CD8-positive, alpha-beta memory T cell (primary cell): ENCODE results near the gene CDYL2. TPM values are rescaled to one million over a fixed set of nuclear protein-coding genes. Genes with fewer than 3 reads are reported as not detected.

Source experiments
- CTCF ChIA-PET: fragments of 350-600 bp; sonication (Branson Sonifier 250); formaldehyde crosslinking; loops from one replicate; lab custom pipeline; 2021; ENCODE audit warnings: antibody characterized with exemption; lab: Charles Lee
- POLR2A ChIA-PET: fragments of 350-600 bp; sonication (Branson Sonifier 250); formaldehyde crosslinking; loops from one replicate; lab custom pipeline; 2021; ENCODE audit warnings: antibody characterized with exemption; lab: Charles Lee
- DNase-seq, 5 donors: peaks; one replicate each; pipeline versions ENCODE4 v3.0.0 to v3.0.0-alpha.2; 2020 to 2022; ENCODE audit warnings: mixed read lengths in 1 of 5
- H3K27ac ChIP-seq: one replicate; pipeline ENCODE4 v1.7.0; 2013; ENCODE audit warnings: low read depth, mild to moderate bottlenecking, low read length, moderate library complexity
- H3K27me3 ChIP-seq: 2 replicates; pipeline ENCODE4 v1.7.0; 2013; ENCODE audit warnings: low read length, mild to moderate bottlenecking; ENCODE audit not compliant: insufficient read depth, poor library complexity, severe bottlenecking
- H3K36me3 ChIP-seq: 2 replicates; pipeline ENCODE4 v1.7.0; 2013; ENCODE audit warnings: mild to moderate bottlenecking, low read length, moderate library complexity; ENCODE audit not compliant: insufficient read depth
- H3K4me1 ChIP-seq: 2 replicates; pipeline ENCODE4 v1.7.0; 2013; ENCODE audit warnings: mild to moderate bottlenecking, low read length, moderate library complexity; ENCODE audit not compliant: insufficient read depth
- H3K4me3 ChIP-seq: 2 replicates; pipeline ENCODE4 v1.7.0; 2013; ENCODE audit warnings: mild to moderate bottlenecking, low read length
- H3K9me3 ChIP-seq: 2 replicates; pipeline ENCODE4 v1.7.0; 2013; ENCODE audit warnings: mild to moderate bottlenecking, low read length
- H3K27ac Mint-ChIP-seq, 8 donors: one replicate each; pipeline ENCODE4 v1.8.0; 2020 to 2021; ENCODE audit warnings: mixed read lengths in 8 of 8, mild to moderate bottlenecking in 6 of 8, inconsistent platforms in 3 of 8, moderate library complexity in 3 of 8
- H3K27me3 Mint-ChIP-seq, 2 donors: one replicate each; pipeline ENCODE4 v1.8.0; 2020 to 2021; ENCODE audit warnings: mixed read lengths in 2 of 2, mild to moderate bottlenecking in 1 of 2, moderate library complexity in 1 of 2
- H3K36me3 Mint-ChIP-seq, 3 donors: one replicate each; pipeline ENCODE4 v1.8.0; 2020 to 2021; ENCODE audit warnings: mixed read lengths in 3 of 3, inconsistent platforms in 1 of 3, mild to moderate bottlenecking in 1 of 3
- H3K4me1 Mint-ChIP-seq, 3 donors: one replicate each; pipeline ENCODE4 v1.8.0; 2020 to 2021; ENCODE audit warnings: mixed read lengths in 3 of 3, inconsistent platforms in 1 of 3, mild to moderate bottlenecking in 1 of 3
- H3K4me3 Mint-ChIP-seq, 7 donors: one replicate each; pipeline ENCODE4 v1.8.0; 2020 to 2021; ENCODE audit warnings: mixed read lengths in 7 of 7, mild to moderate bottlenecking in 6 of 7, moderate library complexity in 4 of 7, inconsistent platforms in 2 of 7
- H3K9me3 Mint-ChIP-seq, 5 donors: one replicate each; pipeline ENCODE4 v1.8.0; 2020 to 2022; ENCODE audit warnings: mixed read lengths in 5 of 5, mild to moderate bottlenecking in 3 of 5, moderate library complexity in 2 of 5, inconsistent platforms in 1 of 5
- polyA plus RNA-seq: library from polyadenylated mRNA; unstranded; fragments of 300-500 nt; fragmentation: Illumina TruSeq; gene quantifications from one replicate; pipeline ENCODE4 v1.2.3, GENCODE V29; 2021
- total RNA-seq, 2 experiments: library from RNA; stranded (reverse); gene quantifications; one replicate each; pipeline ENCODE4 v1.2.3, GENCODE V29; 2021

CDYL2 gene
- total and polyA plus RNA-seq, 3 experiments from 2014 or later: 3.8 to 42.0 (median 40.6) TPM

DNA sequence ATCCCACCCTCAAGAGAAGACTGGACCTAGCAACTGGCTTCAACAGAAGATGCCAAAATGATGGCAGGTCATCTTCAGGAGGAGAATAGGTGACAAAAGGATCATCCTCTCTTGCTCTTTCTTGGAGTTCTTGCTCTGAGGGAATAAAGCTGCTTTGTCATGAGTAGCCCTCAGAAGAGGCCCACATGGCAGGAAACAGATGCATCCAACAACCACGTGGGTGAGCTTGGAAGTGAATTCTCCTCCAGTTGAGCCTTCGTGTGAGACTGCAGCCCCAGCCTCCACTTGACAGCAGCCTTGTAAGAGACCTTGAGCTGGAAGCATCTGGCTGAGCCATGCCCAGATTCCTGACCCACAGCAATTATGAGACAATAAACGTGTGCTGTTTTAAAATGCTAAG lies 176.1 kb downstream of the CDYL2 start:
- H3K4me1 ChIP-seq: no peaks in the 10 kb centered on the region
- POLR2A ChIA-PET: no interaction called here
- H3K27ac ChIP-seq: no peak overlapping the region
- no peak for DNase-seq
- CTCF ChIA-PET: no interaction called here
- no peak overlapping the region for H3K4me3 ChIP-seq
- Mint-ChIP-seq H3K27me3 (no peaks in the 10 kb centered on the region), H3K4me3 (no peak overlapping the region), H3K4me1 (peaks cover 0 to 5% (median 0%) of the 10 kb centered on the region in 3 donors), H3K36me3 (peaks cover 12 to 60% (median 25%) of the 10 kb centered on the region in 3 donors), H3K27ac (no peak overlapping the region), H3K9me3 (peaks cover 0 to 3% (median 0%) of the 10 kb centered on the region in 5 donors)
- H3K9me3 ChIP-seq: no peaks in the 10 kb centered on the region
- no peaks in the 10 kb centered on the region for H3K27me3 ChIP-seq
- no peaks in the 10 kb centered on the region for H3K36me3 ChIP-seq

- H3K27ac Mint-ChIP-seq: no peak overlapping the region
- peaks cover 0 to 3% (median 0%) of the 10 kb centered on the region in 5 donors for H3K9me3 Mint-ChIP-seq
- no peaks in the 10 kb centered on the region for H3K27me3 Mint-ChIP-seq
- H3K4me3 Mint-ChIP-seq: no peak overlapping the region
- ChIA-PET POLR2A (no interaction called here), CTCF (no interaction called here)
- Histone ChIP-seq H3K36me3 (no peaks in the 10 kb centered on the region), H3K27me3 (no peaks in the 10 kb centered on the region), H3K9me3 (no peaks in the 10 kb centered on the region), H3K27ac (no peak overlapping the region), H3K4me1 (no peaks in the 10 kb centered on the region), H3K4me3 (no peak overlapping the region)
- peaks cover 0 to 9% (median 0%) of the 10 kb centered on the region in 3 donors for H3K4me1 Mint-ChIP-seq
- no peak for DNase-seq
- peaks cover 12 to 52% (median 25%) of the 10 kb centered on the region in 3 donors for H3K36me3 Mint-ChIP-seq
Measured at GRCh38 chr16:80627108-80627507, 177.3 kb downstream of the CDYL2 start.

GRCh38 chr16:80623376-80623775 lies 181.0 kb downstream of the CDYL2 start:
- ChIA-PET CTCF (no interaction called here), POLR2A (no interaction called here)
- Histone ChIP-seq H3K27me3 (no peaks in the 10 kb centered on the region), H3K27ac (no peak overlapping the region), H3K9me3 (no peaks in the 10 kb centered on the region), H3K4me3 (no peak overlapping the region), H3K36me3 (peaks cover 4% of the 10 kb centered on the region), H3K4me1 (no peaks in the 10 kb centered on the region)
- Mint-ChIP-seq H3K36me3 (peaks cover 5 to 42% (median 19%) of the 10 kb centered on the region in 3 donors), H3K4me3 (no peak overlapping the region), H3K9me3 (no peaks in the 10 kb centered on the region), H3K27me3 (no peaks in the 10 kb centered on the region), H3K27ac (peak overlapping the region in 1 of 8 donors; percentile 63), H3K4me1 (peaks cover 0 to 9% (median 0%) of the 10 kb centered on the region in 3 donors)
- DNase-seq: no peak

DNA sequence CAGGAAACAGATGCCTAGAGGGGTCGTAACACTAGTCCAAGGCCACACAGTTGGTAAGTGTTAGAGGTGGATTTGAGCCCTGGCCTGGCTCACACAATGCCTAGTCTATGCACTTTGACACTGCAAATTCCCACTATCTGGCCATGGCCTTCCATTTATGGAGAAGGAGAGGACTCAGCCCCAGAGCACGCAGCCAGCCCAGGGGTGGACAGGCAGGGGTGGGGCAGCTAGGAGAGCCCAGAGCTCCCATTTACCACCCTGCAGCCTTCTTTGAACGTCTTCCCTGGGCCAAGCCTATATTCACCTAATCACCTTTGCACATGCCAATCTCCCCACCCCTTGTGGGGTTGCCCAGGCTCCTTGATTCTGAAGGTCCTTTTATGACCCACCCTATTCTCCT lies 182.4 kb downstream of the CDYL2 start:
- peaks cover 5 to 45% (median 18%) of the 10 kb centered on the region in 3 donors for H3K36me3 Mint-ChIP-seq
- H3K27me3 ChIP-seq: no peaks in the 10 kb centered on the region
- ChIA-PET CTCF (no interaction called here), POLR2A (no interaction called here)
- no peaks in the 10 kb centered on the region for H3K4me1 ChIP-seq
- H3K9me3 Mint-ChIP-seq: no peaks in the 10 kb centered on the region
- H3K9me3 ChIP-seq: no peaks in the 10 kb centered on the region
- DNase-seq: no peak
- H3K27me3 Mint-ChIP-seq: no peaks in the 10 kb centered on the region
- peak overlapping the region in 1 of 8 donors; percentile 29 for H3K27ac Mint-ChIP-seq
- H3K27ac ChIP-seq: no peak overlapping the region
- H3K36me3 ChIP-seq: peaks cover 4% of the 10 kb centered on the region
- peaks cover 0 to 9% (median 0%) of the 10 kb centered on the region in 3 donors for H3K4me1 Mint-ChIP-seq
- H3K4me3 Mint-ChIP-seq: no peak overlapping the region
- H3K4me3 ChIP-seq: no peak overlapping the region

DNA sequence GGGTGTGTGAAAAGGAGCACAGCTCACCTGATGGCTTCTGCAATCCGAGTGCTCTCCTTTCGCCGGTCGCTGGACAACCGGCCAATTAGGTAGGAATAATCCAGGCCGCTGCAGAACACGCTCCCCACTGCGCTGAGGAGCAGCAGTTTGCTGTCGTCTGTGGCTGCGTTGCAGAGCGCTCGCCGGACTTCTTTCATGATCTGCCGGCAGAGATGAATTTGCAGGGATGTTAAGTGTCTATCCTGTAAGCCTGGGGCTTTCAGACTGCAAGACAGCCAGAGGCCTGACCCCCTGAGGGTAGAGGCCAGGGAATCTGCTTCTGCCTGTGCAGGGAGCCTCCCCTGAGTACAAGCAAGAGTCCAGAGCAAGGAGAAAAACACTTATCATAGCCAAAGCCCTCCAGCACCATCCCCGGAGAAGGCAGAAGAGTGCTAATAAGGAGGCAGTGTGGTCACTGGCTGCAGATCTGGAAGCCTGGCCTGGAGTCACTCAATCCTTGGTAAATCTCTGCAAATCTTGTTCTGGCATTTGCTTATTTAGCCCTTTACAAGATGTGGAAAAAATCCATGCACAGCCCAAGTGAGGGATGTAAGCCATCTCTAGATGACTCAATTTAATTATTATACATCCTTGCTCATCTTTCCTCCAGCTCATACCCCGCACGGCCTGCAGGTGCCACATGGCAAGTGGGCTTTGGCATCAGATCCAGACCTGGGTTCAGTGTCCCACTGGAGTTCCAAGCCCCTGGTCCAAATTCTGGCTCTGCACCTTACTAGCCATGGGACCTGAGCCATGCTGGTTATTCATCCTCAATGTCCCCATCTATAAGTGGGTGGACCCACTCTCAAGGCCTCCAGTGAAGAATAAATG lies 183.4 kb downstream of the CDYL2 start:
- no peaks in the 10 kb centered on the region for H3K4me1 ChIP-seq
- no peaks in the 10 kb centered on the region for H3K27me3 ChIP-seq
- Mint-ChIP-seq H3K4me3 (no peak overlapping the region), H3K9me3 (no peaks in the 10 kb centered on the region), H3K36me3 (peaks cover 5 to 48% (median 20%) of the 10 kb centered on the region in 3 donors), H3K4me1 (peaks cover 0 to 9% (median 0%) of the 10 kb centered on the region in 3 donors), H3K27ac (peak overlapping the region in 1 of 8 donors; percentile 67), H3K27me3 (no peaks in the 10 kb centered on the region)
- CTCF ChIA-PET: no interaction called here
- POLR2A ChIA-PET: no interaction called here
- H3K36me3 ChIP-seq: peaks cover 4% of the 10 kb centered on the region
- no peaks in the 10 kb centered on the region for H3K9me3 ChIP-seq
- H3K4me3 ChIP-seq: no peak overlapping the region
- no peak overlapping the region for H3K27ac ChIP-seq
- DNase-seq: no peak

- ChIA-PET POLR2A (no interaction called here), CTCF (no interaction called here)
- Histone ChIP-seq H3K9me3 (no peaks in the 10 kb centered on the region), H3K4me3 (no peak overlapping the region), H3K36me3 (peaks cover 4% of the 10 kb centered on the region), H3K27ac (no peak overlapping the region), H3K27me3 (no peaks in the 10 kb centered on the region), H3K4me1 (no peaks in the 10 kb centered on the region)
- no peaks in the 10 kb centered on the region for H3K9me3 Mint-ChIP-seq
- no peaks in the 10 kb centered on the region for H3K27me3 Mint-ChIP-seq
- peaks cover 0 to 9% (median 0%) of the 10 kb centered on the region in 3 donors for H3K4me1 Mint-ChIP-seq
- no peak overlapping the region for H3K4me3 Mint-ChIP-seq
- H3K36me3 Mint-ChIP-seq: peaks cover 0 to 53% (median 16%) of the 10 kb centered on the region in 3 donors
- no peak for DNase-seq
- H3K27ac Mint-ChIP-seq: no peak overlapping the region
Measured at GRCh38 chr16:80619824-80620223, 184.6 kb downstream of the CDYL2 start.

- ChIA-PET POLR2A (no interaction called here), CTCF (interaction anchor here (0.7 kb wide), 1 partner anchor 55 kb away, joined by 3 read pairs; no protein-coding TSS in a partner anchor)
- peaks cover 4% of the 10 kb centered on the region for H3K36me3 ChIP-seq
- Mint-ChIP-seq H3K27me3 (no peaks in the 10 kb centered on the region), H3K4me3 (no peak overlapping the region), H3K9me3 (no peaks in the 10 kb centered on the region), H3K4me1 (peaks cover 0 to 9% (median 0%) of the 10 kb centered on the region in 3 donors), H3K27ac (no peak overlapping the region), H3K36me3 (peaks cover 0 to 50% (median 12%) of the 10 kb centered on the region in 3 donors)
- H3K9me3 ChIP-seq: no peaks in the 10 kb centered on the region
- DNase-seq: no peak
- no peak overlapping the region for H3K4me3 ChIP-seq
- H3K27ac ChIP-seq: no peak overlapping the region
- no peaks in the 10 kb centered on the region for H3K27me3 ChIP-seq
- no peaks in the 10 kb centered on the region for H3K4me1 ChIP-seq
Measured at GRCh38 chr16:80618862-80619648, 185.3 kb downstream of the CDYL2 start.

DNA sequence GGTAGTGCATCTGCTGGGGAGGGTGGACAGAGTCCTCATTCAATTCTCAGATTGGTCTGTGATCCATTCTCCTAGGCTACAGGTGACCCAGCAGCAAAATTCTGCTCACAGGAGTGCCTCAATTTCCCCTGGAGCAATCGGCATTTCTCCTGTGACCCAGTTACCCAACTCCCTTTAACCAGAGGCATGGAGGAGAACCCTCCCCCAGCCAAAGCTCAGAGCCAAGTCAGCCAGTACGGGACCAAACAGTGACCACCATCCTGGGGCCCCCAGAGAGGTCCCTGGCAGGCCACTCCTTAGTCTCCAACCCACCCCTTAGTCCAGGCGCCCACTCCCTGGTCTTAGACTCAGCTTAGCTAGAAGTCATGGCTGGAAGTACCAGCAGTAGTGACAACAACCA lies 188.0 kb downstream of the CDYL2 start:
- POLR2A ChIA-PET: no interaction called here
- peaks cover 0 to 63% (median 19%) of the 10 kb centered on the region in 3 donors for H3K36me3 Mint-ChIP-seq
- no peak for DNase-seq
- no peaks in the 10 kb centered on the region for H3K27me3 Mint-ChIP-seq
- Histone ChIP-seq H3K27ac (no peak overlapping the region), H3K36me3 (peaks cover 4% of the 10 kb centered on the region), H3K9me3 (no peaks in the 10 kb centered on the region), H3K4me1 (no peaks in the 10 kb centered on the region), H3K27me3 (no peaks in the 10 kb centered on the region), H3K4me3 (no peak overlapping the region)
- no peak overlapping the region for H3K4me3 Mint-ChIP-seq
- H3K9me3 Mint-ChIP-seq: no peaks in the 10 kb centered on the region
- CTCF ChIA-PET: interaction anchor here (0.6 kb wide), 1 partner anchor 8 kb away, joined by 3 read pairs; no protein-coding TSS in a partner anchor
- no peak overlapping the region for H3K27ac Mint-ChIP-seq
- no peaks in the 10 kb centered on the region for H3K4me1 Mint-ChIP-seq
